ENCODE measurements around the gene SMIM33. TPM values are rescaled to one million over a fixed set of nuclear protein-coding genes. Genes with fewer than 3 reads are reported as not detected.
"Not testable (repeated sequence)": the region's sequence is repeated elsewhere in the genome, so short reads cannot be mapped to it uniquely, and the experiment has no call there.

The SMIM33 gene
- total and polyA plus RNA-seq, 9 of the 15 experiments (the other 6 are each of a cell fraction or from before 2014, with no cell fraction given) = not detected

- TF ChIP-seq MGA (IDR thresholded peaks at IDR 0.05) (peak; percentile 68), ELF1 (tag; IDR thresholded peaks at IDR 0.05) (0 out of 2 replicates have a peak, but pooled peaks have one; percentile 19), HDAC2 (IDR thresholded peaks at IDR 0.05) (0 out of 2 replicates have a peak, but pooled peaks have one; percentile 36), FOXK2 (conservative IDR thresholded peaks at IDR 0.05 in 1 of 2, IDR thresholded peaks at IDR 0.05 in 1 of 2; ENCODE audit: low read depth in 2 of 2) (peak; percentile 22 to 28; a peak in 2 of 4 replicates), PYGO2 (tag; IDR thresholded peaks at IDR 0.05) (0 out of 2 replicates have a peak, but pooled peaks have one; percentile 33), NR2C2 (tag; IDR thresholded peaks at IDR 0.05) (0 out of 2 replicates have a peak, but pooled peaks have one; percentile 43), ZNF589 (CRISPR knock-in tag; IDR thresholded peaks at IDR 0.05; ENCODE audit: low read depth) (0 out of 2 replicates have a peak, but pooled peaks have one; percentile 44), ZNF239 (CRISPR knock-in tag; IDR thresholded peaks at IDR 0.05) (peak; percentile 35; the same call in 1 of the 2 replicates), ZNF311 (CRISPR knock-in tag; IDR thresholded peaks at IDR 0.05) (0 out of 2 replicates have a peak, but pooled peaks have one; percentile 32), TBP (optimal IDR thresholded peaks at IDR 0.05; ENCODE audit: low read depth, low read length) (peak; percentile 53), L3MBTL2 (IDR thresholded peaks at IDR 0.05) (peak; percentile 69), HBP1 (CRISPR knock-in tag; IDR thresholded peaks at IDR 0.05) (0 out of 2 replicates have a peak, but pooled peaks have one; percentile 8), KDM4B (IDR thresholded peaks at IDR 0.05; ENCODE audit: borderline replicate concordance in 2 of 2, low read depth in 1 of 2) (0 out of 4 replicates have a peak, but pooled peaks of 1 of the 2 experiments have one; percentile 51)
- not testable (repeated sequence) for TF ChIP-seq NR2C2 (CRISPR knock-in tag; IDR thresholded peaks at IDR 0.05)
These were observed 8.0 kb downstream of the SMIM33 start (continued) for GRCh38 chr5:139478657-139479423.

Measured in K562 (cell line).